Testis (tissue), 3 donors: ENCODE results near the gene CPAMD8. TPM values are rescaled to one million over a fixed set of nuclear protein-coding genes. Genes with fewer than 3 reads are reported as not detected.
A peak's percentile ranks its signal among the peaks of the same experiment; 100 is the strongest.

ENCODE experiments used
- DNase-seq: peaks from one replicate; pipeline ENCODE4 v3.0.0-alpha.2; 2019
- H3K27ac ChIP-seq, 2 donors: fragments of 200-600 bp; sonication (generic); one replicate each; pipeline ENCODE4 v1.5.1; 2019
- H3K27me3 ChIP-seq: fragments of 200-600 bp; sonication (generic); one replicate; pipeline ENCODE4 v1.5.1; 2019
- H3K36me3 ChIP-seq: fragments of 200-600 bp; sonication (generic); one replicate; pipeline ENCODE4 v1.5.1; 2017; ENCODE audit warnings: low read depth; ENCODE audit errors: missing control alignments
- H3K4me1 ChIP-seq: fragments of 200-600 bp; sonication (generic); one replicate; pipeline ENCODE4 v1.5.1; 2019
- H3K4me3 ChIP-seq, 2 donors: fragments of 200-600 bp; sonication (generic); one replicate each; pipeline ENCODE4 v1.5.1; 2017 to 2019
- H3K9me3 ChIP-seq: fragments of 200-600 bp; sonication (generic); one replicate; pipeline ENCODE4 v1.5.1; 2017
- POLR2A ChIP-seq: fragments of 450-650 bp; IDR thresholded peaks from one replicate; pipeline ENCODE4 v1.6.1; 2017; ENCODE audit warnings: antibody characterized with exemption, mild to moderate bottlenecking, moderate library complexity
- WGBS, 2 donors: methylation state at CpG; one replicate each; pipeline ENCODE4 v1.1.5; 2018; 5-methylcytosine and 5-hydroxymethylcytosine counted together
- intact Hi-C: fragments of 100-400 bp; cut with DNase I; formaldehyde crosslinking; loops from one replicate; pipeline ENCODE4 v1.15.1; 2023; ENCODE audit warnings: low total_unique reads
- polyA plus RNA-seq: library from polyadenylated mRNA; stranded (reverse); fragments of 350-450 nt; fragmentation: Illumina TruSeq; extraction: RNeasy Lipid Tissue Mini Kit (QIAGEN cat#74804); gene quantifications from one replicate; pipeline ENCODE4 v1.2.3, GENCODE V29; 2014; ENCODE audit warnings: low read depth, low replicate concordance; ENCODE audit not compliant: insufficient read depth
- total RNA-seq, 2 donors: library from RNA; depleted of rRNA; stranded (reverse); fragments of >200 nt; gene quantifications; one replicate each; pipeline ENCODE4 v1.2.3, GENCODE V29; 2016
- TF ChIP-seq, protein P1 (sequence below), 3 experiments: fragments of 450-650 bp in 2 of 3; fragments of 200-600 bp in 1 of 3; sonication (generic) in 1 of 3; IDR thresholded peaks; one replicate each; pipeline ENCODE4 v1.5.1; 2016 to 2019; ENCODE audit warnings: antibody characterized with exemption in 3 of 3, mild to moderate bottlenecking in 2 of 3, moderate library complexity in 1 of 3

Gene CPAMD8
- total and polyA plus RNA-seq, 3 donors from 2014 or later, result 12.0 to 46.1 (median 30.8) TPM

- intact Hi-C loops, result no loop called here
- TF ChIP-seq, protein P1, sequence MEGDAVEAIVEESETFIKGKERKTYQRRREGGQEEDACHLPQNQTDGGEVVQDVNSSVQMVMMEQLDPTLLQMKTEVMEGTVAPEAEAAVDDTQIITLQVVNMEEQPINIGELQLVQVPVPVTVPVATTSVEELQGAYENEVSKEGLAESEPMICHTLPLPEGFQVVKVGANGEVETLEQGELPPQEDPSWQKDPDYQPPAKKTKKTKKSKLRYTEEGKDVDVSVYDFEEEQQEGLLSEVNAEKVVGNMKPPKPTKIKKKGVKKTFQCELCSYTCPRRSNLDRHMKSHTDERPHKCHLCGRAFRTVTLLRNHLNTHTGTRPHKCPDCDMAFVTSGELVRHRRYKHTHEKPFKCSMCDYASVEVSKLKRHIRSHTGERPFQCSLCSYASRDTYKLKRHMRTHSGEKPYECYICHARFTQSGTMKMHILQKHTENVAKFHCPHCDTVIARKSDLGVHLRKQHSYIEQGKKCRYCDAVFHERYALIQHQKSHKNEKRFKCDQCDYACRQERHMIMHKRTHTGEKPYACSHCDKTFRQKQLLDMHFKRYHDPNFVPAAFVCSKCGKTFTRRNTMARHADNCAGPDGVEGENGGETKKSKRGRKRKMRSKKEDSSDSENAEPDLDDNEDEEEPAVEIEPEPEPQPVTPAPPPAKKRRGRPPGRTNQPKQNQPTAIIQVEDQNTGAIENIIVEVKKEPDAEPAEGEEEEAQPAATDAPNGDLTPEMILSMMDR (IDR thresholded peaks at IDR 0.05), result no peak
- no peak for TF ChIP-seq POLR2A
- H3K27me3 ChIP-seq, result no peaks in the 10 kb centered on the region
- H3K9me3 ChIP-seq, result no peaks in the 10 kb centered on the region
- H3K36me3 ChIP-seq, result no peaks in the 10 kb centered on the region
- H3K27ac ChIP-seq, result no peak overlapping the region
- H3K4me3 ChIP-seq, result no peak overlapping the region
- H3K4me1 ChIP-seq, result peaks cover 1% of the 10 kb centered on the region
- WGBS, 2 donors, result 65 to 82% methylated on average over 4 to 7 of the region's 7 CpGs
- no peak for DNase-seq
Measured at GRCh38 chr19:17043744-17044143, 17.1 kb upstream of the CPAMD8 start.

DNA sequence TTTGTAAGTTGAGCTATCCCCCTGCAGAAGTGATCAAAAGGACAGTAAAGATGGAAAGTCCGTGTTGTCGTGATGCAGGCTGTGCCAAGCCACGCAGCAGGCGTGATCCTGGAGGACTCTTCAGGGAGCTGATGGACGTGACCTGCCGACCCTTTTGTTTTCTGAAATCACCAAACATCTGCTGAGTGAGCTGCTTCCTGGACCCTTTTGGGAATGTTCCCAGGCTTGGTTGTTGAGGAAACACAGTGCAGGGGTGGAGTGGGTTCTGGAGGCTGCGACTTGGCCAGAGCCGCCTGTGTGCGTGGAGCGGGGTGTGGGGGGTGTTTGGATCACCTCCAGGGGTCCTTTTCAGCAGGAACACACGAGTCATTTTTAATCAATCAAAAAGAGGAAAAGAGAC, 15.4 kb upstream of the CPAMD8 start:
- DNase-seq, result no peak
- 28 to 37% methylated on average over 11 of the region's 11 CpGs for WGBS, 2 donors
- Histone ChIP-seq H3K9me3 (no peaks in the 10 kb centered on the region), H3K4me1 (no peaks in the 10 kb centered on the region), H3K27me3 (no peaks in the 10 kb centered on the region), H3K4me3 (no peak overlapping the region), H3K27ac (peak overlapping the region in 1 of 2 donors; percentile 24), H3K36me3 (no peaks in the 10 kb centered on the region)
- intact Hi-C loops, result no loop called here
- TF ChIP-seq, protein P1 (IDR thresholded peaks at IDR 0.05), result no peak
- no peak for TF ChIP-seq POLR2A

DNA sequence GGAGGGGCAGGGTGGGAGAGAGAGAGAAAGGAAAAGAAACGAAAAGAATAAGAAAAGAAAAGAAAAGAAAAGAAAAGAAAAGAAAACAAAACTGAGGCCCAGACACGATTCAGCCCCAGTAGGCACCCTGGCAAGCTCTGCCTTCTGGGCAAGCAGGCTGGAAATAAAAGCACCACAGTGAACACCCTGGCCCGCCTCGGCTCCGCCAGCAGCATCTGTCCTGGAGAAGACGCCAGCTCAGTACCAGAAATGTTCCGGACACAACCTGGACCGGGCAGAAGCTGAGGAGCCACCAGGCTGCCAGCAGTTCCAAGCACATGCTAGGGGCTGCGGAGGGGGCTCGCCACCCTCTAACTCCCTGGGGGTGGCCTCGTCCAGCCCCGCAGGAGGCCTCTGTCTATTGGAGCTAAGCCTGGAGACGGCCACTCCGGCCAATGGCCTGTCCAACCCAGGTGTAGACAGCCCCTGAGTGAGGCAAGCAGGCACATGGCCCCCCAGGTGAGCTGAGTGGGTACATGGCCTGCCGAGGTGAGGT, 11.4 kb upstream of the CPAMD8 start:
- H3K4me1 ChIP-seq, result no peaks in the 10 kb centered on the region
- WGBS, 2 donors, result 67 to 83% methylated on average over 7 to 15 of the region's 15 CpGs
- H3K9me3 ChIP-seq, result no peaks in the 10 kb centered on the region
- no peak overlapping the region for H3K4me3 ChIP-seq
- intact Hi-C loops, result no loop called here
- H3K27me3 ChIP-seq, result no peaks in the 10 kb centered on the region
- H3K36me3 ChIP-seq, result no peaks in the 10 kb centered on the region
- no peak for DNase-seq
- TF ChIP-seq, protein P1 (IDR thresholded peaks at IDR 0.05), result no peak
- TF ChIP-seq POLR2A, result no peak
- no peak overlapping the region for H3K27ac ChIP-seq

DNA sequence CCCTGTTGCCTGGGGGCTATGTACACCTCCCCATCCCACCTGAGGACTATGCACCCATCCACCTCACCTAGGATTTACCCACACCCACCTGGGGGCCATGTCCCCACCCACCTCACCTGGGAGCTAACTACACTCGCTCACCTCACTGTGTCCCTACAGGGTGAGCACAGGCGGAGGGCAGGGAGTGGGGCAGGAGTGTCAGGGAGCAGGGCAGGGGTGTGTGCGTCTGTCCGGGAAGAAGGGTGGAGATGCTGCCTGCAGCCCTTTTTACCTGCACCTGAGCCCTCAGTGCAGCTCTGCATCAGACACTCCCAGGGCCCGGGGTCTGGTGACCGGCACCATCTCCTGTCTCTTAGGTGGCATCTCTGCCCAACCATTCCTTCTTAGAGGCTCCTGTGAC, 10.6 kb upstream of the CPAMD8 start:
- intact Hi-C loops, result no loop called here
- Histone ChIP-seq H3K4me3 (no peak overlapping the region), H3K4me1 (no peaks in the 10 kb centered on the region), H3K36me3 (no peaks in the 10 kb centered on the region), H3K27ac (no peak overlapping the region), H3K27me3 (no peaks in the 10 kb centered on the region), H3K9me3 (no peaks in the 10 kb centered on the region)
- no peak for DNase-seq
- no peak for TF ChIP-seq POLR2A
- TF ChIP-seq, protein P1 (IDR thresholded peaks at IDR 0.05), result no peak
- WGBS, 2 donors, result 75 to 98% methylated on average over 6 of the region's 6 CpGs

GRCh38 chr19:17036640-17037039, 10.0 kb upstream of the CPAMD8 start:
- Histone ChIP-seq H3K4me3 (no peak overlapping the region), H3K36me3 (no peaks in the 10 kb centered on the region), H3K4me1 (no peaks in the 10 kb centered on the region), H3K27me3 (no peaks in the 10 kb centered on the region), H3K27ac (no peak overlapping the region), H3K9me3 (no peaks in the 10 kb centered on the region)
- 89 to 98% methylated on average over 2 to 4 of the region's 4 CpGs for WGBS, 2 donors
- DNase-seq, result no peak
- intact Hi-C loops, result no loop called here
- TF ChIP-seq, protein P1 (IDR thresholded peaks at IDR 0.05), result no peak
- no peak for TF ChIP-seq POLR2A
